HG03066 (cell line): Measurements from ENCODE around the gene RNF223.
"Not testable (repeated sequence)": the region's sequence is repeated elsewhere in the genome, so short reads cannot be mapped to it uniquely, and the experiment has no call there.

ENCODE experiments used
- ATAC-seq: cut with Tn5 transposase; IDR thresholded peaks from one replicate; pipeline ENCODE4 v1.9.1; 2021; ENCODE audit warnings: low read depth; ENCODE audit not compliant: unreplicated experiment

Gene RNF223

DNA sequence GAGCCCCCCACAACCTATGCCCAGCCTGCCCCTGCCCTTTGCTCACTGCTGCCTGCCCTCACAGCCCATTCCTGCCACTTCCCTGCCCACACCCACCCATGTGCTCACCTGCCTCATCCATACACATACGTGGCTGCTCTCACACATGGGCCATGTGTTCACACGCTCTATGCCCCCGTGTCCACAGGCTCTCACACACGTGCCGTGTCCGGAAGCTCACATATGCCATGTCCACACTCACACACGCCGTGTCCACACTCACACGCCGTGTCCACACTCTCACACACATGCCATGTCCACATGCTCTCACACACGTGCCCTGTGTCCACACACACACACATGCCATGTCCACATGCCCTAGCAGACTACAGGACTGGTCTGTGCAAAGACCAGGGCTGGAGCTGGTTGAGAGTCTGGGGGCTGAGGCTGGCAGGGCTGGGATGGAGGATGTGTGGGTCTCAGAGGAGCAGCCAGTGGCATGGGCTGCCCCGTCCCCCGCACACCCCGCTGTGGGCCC is 583 bp upstream of the RNF223 start:
- no peak for ATAC-seq

DNA sequence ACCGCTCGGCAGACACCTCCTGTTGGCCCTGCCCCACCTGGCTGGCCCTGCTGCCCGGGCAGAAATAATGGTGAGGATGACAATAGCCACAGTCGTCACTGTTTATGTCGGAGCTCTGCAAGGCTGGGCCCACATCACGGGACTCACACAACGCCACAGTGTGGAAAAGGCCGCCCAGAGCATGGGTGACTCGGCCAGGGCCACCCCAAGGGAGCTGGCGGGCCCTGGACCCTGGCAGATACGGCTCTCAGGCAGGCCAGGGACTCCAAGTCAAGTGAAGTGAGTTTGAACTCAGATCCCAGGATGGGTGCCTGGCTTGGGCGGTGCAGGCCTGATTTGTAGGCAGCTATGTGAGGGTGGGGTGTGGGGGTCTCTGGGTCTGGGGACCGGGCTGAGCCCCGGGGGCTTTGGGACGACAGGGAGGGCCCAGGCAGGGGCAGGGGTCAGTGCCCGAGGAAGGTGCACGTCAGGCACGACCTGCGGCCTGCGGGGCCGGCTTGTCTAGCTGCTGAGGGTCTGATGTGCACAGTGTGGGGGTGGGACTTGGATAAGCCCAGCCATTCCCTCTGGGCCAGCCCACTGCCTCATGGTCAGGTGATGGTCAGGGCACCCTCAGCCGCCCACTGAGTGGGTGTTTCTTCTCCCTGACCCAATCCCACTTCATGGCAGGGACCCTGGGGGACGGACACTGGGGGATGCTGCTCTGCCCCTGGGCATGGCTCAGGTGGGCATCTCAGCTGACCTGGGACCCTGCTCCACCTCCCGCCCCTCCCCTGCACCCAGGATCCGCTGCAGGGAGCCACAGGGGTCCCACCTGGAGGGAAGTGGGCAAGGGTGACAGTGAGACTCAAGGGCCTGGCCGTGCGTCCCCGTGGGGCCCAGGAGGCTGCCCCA is 1.0 kb downstream of the RNF223 start:
- ATAC-seq: no peak

DNA sequence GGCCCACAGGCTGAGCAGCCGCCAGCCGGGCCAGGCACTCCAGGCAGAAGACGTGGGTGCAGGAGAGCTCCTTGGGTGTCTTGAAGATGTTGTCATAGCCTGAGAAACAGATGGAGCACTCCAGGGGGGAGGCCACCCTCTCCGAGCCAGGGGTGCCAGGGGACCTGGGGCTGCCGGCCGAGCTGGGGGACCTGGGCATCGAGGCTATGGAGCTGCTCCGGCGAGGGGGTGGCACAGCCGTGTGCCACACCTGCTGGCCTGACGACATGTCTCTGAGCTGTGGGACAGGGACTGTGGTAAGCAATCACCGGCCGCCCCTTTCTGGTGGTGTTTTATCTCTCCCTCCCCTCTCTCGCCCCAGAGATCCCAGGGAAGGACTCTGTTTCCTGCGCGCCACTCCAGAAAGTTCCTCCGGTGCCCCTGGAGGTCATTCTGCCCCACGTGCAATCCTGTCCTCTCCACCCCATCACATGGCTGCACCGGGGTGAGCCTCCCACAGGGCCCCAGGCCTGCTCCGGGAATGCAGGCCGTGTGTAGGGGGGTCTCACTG is 1.7 kb downstream of the RNF223 start:
- ATAC-seq: no peak

DNA sequence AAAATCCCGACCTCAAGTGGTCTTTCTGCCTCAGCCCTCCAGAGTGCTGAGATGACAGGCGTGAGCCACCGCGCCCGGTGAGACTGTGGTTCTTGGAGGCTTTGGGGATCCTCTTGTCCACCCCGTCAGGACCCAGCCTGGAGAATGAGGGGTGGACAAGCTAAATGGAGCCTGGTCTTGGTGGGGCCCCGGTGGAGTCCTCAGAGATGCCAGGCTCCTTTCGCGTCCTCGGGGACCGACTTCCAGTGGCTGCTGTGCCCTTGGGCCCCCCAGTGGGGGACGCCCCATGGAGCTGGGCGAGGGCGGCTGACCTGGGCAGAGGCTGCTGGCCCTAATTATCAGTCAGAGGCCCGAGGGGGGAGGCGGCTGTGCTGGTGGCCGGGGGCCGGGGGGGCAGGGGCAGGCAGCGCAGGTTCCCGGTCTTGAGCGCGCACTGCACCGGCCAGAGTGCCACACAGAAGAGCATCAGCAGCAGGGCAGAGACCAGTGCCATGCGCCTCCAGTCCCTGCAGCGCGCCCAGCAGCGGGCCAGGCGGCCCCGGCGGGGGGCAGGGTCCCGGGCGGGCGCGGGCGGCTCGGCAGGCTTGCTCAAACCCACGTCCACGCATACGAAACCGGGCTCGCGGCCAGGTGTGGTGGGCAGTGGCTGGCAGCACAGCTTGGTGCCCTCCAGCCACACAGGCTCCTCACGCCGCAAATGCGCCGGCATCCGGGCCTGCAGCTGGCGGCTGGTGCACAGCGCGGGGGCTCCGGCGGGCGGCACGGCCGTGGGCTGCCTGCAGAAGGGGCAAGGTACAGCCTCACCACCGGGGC is 2.4 kb downstream of the RNF223 start:
- ATAC-seq: no peak

DNA sequence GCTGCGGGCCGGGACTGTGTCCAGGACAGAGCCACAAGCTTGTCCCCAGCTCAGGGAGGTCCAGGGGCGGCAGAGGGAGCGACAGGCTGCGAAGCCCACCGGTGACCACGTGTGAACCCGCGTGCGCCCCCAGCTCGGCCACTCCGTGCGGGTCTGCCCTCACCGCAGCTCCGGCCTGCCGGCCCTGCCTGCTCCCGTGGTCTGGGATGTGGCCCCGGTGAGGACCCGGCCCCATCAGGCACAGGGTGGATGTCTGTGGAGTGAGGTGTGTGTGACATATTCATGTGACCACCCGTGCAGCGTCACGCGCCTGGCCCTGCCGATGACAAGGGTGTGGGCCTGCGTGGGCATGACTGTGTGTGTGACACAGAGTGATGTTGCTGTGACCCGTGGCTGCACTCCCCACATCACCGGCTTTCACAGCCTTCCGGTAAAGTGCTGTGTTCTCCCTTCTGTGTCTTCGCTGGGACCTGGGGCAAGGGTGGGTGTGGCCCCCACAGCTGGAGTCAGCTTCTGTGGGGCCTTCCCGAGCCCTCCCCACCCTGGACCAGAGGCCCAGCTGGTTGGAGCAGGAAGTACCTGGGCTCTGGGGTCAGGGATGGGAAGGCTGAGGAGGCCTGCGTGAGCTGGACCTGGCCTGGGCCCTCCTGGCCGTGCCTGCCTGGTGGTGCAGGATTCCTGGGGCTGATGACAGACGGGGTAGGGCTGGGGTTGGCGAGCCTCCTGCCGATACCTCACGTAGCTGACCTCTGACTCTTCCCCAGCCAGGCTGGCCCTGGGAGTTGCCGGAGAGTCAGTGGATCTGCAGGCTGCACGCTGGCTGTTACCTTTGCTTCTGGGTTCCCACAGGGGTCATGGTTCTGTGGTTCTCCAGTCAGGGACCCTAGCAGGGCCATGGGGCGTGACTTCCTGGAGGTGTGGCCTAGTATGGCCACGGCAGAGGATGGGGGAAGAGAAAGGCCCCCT is 4.1 kb downstream of the RNF223 start:
- no peak for ATAC-seq

DNA sequence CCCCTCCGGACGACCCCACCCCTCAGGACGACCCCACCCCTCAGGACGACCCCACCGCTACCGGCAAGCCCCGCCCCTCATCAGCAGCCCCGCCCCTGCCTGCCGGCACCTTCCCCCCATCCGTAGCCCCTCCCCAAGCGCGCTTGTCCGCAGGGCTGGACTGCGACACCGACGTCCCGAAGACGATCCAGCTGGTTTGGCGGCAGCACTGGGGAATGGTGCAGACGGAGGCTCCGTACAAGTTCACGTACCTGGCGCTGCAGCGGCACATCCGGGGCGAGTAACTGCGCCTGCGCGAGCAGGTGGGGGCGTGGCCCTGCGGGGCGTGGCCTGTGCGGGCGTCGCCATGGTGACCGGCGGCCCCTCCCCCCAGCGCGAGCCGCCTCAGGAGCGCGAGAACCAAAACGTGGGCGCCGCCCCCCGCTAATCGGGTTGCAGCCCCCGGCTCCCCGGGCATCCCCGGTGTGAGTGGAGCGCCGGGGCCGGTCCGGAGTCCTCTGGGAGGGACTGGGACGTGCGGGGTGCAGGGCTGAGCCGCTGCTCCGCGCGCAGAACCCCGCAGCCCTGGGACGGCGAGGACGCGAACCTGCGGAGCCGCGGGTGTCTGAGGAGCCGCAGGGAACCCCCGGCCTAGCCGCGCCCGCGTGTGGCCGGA is 4.9 kb downstream of the RNF223 start:
- ATAC-seq: no peak

DNA sequence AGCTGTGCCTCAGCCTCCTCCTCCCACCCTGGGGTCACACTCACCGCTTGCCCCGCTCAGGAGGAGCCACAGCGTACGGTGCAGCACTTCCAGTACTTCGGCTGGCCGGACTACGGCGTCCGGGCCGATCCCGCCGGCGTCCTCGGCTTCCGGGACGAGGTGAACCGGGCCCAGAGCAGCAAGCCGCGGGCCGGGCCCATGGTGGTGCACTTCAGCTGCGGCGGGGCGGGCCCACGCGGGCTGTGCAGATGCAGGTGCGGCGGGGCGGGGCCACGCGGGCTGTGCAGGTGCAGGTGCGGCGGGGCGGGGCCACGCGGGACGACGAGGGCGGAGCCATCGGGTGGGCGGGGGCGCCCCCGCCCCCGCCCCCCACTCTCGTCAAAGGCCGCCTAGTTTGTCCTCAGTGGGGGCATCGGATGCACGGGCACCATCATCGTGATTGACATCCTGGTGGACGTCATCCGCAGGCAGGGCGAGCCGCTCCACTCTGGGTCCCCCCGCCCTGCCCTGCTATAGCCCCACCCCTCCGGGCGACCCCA is 5.5 kb downstream of the RNF223 start:
- ATAC-seq: no peak

DNA sequence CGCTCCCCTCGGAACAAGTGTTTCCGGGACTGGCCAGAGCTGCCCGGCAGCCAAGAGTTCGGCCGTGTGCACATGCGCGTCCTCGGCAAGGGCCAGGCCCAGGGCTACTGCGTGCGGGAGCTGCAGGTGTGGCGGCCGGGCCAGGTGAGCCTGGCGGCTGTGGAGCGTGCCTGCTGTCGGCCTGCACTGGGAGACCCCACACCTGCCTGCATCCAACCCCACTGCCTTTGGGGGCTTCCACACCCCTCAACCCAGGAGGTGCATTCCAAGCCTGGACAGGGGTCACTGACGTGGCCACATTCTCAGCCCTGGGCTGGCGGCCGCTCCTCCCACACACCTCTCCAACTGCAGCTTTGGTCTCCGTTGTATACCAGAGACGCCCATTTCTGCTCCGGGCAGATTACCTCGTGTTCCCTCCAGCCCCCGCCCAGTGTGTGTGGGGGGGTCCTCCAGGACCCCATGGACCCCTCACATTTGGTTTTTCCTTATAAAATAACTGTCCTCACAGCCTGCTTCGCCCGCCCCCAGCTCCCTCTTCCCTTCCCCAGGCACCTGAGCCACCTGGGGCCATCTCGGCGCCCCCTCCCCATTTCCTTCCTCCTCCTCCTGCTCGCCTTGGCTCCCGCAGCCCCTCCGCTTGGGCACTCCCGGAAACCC is 6.1 kb downstream of the RNF223 start:
- ATAC-seq: no peak

DNA sequence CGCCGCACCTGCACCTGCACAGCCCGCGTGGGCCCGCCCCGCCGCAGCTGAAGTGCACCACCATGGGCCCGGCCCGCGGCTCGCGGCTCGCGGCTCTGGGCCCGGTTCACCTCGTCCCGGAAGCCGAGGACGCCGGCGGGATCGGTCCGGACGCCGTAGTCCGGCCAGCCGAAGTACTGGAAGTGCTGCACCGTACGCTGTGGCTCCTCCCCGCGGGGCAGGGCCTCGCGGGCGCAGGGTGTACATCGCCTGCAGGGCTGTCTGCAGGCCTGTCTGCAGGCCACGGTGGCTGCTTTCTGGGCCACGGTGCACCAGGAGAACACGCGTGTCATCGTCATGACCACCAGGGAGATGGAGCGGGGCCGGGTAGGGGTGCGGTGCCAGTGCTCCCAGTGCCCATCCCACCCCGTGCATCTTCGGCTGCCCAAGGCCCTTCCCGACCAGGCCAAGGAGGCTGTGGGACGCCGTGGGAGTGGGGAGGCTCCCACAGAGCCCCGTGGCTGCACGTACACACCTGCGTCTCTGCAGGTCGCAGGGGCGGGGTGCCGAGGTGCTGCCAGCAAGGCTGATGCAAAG is 6.7 kb downstream of the RNF223 start:
- no peak for ATAC-seq

DNA sequence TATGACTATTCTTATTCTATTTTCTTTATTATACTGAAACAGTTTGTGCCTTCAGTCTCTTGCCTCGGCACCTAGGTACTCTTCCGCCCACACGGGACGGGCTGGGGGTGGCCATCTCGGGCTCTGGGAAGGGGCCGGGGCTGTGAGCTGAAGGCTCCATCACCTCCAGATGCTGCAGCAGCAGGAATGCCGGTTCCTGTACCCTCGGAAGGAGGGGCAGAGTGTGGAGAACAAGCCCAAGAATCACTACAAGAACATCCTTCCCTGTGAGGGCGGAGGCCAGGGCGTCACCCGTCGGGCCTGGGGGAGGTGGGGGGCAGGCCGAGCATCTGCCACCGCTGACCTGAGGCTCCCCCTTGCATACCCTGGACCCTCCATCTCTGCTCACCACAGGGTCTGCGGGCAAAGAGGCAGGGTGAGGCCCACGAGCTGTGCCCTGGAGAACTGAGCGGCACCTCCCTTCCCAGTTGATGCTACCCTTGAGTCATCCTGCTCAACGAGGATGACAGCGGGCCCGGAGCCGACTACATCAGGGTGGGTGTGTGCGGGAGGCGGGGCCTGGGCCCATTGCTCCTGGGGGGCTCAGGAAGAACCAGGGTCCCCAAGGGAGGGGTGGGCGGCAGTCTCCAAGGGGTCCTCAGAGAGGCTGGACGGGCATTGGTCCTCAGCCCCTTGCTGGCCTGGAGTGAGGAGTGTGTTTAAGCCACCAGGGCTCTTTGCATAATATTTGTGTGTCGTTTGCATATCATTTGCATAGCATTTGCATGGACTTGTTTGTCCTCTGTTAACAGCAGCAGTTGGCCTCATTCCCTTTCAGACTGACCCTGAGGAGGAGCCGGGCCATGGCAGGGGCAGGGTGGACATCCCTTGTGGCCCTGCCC is 7.5 kb downstream of the RNF223 start:
- ATAC-seq: no peak

DNA sequence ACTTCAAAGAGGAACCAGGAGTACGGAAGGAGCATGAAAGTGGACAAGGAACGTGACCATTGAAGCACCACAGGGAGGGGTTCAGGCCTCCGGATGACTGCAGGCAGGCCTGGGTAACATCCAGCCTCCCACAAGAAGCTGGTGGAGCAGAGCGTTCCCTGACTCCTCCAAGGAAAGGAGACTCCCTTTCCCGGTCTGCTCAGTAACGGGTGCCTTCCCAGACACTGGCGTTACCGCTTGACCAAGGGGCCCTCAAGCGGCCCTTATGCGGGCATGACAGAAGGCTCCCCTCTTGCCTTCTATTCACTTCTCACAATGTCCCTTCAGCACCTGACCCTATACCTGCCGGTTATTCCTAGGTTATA is 8.2 kb downstream of the RNF223 start:
- ATAC-seq: not testable (repeated sequence)

DNA sequence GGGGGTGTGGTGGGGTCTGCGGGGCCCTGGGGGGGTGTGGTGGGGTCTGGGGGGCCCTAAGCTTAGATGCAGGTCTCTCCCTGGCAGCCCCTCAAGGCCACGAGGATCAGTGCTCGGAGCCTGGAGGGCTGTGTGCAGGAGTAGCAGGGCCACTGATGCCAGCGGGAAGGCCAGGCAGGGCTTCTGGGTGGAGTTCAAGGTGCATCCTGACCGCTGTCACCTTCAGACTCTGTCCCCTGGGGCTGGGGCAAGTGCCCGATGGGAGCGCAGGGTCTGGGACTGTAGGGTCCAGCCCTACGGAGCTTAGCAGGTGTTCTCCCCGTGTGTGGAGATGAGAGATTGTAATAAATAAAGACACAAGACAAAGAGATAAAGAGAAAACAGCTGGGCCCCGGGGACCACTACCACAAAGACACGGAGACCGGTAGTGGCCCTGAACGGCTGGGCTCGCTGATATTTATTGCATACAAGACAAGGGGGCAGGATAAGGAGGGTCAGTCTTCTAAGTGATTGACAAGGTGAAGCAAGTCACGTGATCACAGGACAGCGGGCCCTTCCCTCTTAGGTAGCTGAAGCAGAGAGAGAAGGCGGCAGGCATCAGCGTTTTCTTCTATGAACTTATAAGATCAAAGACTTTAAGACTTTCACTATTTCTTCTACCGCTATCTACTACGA is 8.7 kb downstream of the RNF223 start:
- ATAC-seq: no peak

DNA sequence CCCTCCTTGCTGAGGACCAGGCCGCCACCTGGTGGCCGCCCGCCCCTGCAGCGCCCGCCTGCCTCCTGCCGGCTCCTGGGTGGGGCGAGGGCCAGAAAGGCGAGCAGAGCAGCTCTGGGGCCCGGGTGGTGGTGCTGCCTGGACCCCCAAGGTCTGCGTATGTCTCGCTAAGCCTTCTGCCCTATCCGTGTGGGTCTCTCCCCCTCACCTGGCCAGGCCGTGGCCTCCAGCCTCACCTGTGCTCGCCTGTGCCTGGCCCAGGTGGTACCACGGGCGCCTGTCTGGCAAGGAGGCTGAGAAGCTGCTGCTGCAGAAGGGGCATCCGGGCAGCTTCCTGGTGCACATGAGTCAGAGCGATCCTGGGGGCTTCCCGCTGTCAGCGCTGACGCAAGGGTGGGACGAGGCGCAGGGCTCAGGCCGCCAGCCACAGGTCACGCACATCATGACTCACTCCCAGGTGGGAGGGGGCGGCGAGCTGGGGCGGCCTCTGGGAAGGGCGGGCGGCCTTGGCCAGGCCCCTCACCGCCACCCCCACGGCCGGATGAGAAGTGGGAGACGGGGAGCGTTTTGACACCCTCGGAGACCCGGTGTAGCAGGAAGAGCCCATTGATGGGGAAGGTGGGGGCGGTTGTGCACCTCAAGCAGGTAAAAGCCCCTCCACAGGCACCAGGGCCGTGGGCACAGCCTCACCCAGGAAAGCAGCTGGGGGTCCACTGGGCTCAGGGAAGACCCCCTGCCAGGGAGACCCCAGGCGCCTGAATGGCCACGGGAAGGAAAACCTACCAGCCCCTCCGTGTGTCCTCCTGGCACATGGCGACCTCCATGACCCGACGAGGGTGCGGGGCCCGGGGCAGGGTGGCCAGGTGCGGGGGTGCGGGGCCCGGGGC is 9.9 kb downstream of the RNF223 start:
- ATAC-seq: no peak

DNA sequence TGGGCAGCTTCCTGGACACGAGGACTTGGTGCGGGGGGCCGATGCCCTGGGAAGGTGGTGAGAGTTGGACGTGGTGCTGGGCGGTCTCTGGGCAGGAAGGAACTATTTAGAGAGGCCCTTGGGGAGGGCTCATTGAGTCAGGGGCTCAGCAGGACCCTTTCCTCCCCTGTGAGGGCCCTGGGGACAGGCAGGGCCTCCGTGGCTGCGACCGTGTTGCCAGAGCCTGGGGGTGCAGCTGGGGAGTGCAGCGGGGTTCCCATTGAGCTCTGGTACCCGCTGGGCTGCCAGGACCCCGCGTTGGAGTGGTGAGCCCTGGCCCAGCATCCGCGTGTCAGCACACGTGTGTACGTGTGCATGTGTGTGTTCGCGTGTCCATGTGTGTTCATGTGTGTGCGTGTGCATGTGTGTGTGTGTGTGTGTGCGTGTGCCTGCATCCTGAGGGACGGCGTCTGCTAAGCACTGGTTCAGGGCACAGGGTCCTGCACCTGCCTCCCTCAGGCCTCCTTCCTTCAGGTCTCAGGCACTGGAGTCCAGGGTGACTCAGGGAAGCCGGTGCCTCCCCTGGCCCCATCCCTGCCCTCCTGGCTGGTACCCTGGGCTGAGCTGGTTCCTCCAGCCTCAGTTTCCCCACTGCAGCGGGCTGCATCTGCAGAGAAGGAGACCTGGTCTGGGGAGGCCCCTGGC is 10.7 kb downstream of the RNF223 start:
- ATAC-seq: no peak

DNA sequence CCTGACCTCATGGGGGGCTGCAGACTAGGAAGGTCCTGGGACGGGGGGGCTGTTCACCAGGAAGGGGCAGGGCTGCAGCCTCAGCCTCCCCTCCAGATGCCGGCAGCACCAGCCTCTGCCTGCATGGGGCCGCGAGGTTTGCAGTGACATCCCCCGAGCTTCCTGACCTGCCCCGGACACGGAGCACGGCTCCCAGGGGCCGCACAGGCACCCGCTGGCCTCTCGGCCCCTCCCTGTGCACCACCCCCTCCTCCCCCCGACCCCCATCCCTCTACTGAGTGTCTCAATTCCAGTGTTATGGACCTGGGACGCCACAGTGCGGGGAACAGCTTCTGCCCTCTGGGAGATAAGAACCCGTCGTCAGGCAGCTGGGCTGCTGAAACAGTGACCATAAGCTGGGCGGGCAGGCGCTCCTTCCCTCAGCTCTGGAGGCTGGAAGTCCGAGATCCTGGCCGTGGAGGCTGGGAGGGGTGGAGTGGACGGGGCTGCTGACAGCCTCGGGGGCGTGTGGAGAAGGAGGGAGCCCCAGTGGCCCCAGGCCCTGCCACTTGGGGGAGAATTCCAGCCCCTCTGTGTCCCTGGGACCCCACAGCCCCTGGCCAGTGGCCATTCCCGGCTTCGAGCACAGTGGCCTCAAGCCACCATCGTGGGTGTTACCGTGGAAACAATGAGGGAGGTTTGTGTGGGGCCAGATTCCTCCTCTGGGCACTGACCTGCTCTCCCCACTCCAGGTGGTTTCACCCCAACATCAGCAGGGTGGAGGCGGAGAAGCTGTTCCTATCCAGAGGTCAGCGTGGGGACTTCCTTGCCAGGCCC is 11.6 kb downstream of the RNF223 start:
- ATAC-seq: no peak
